GM18951 (cell line): ENCODE data around the gene PET100.

Experiments
- POLR2A ChIP-seq: IDR thresholded peaks from 4 replicates; pipeline ENCODE4 v1.6.1; 2011; ENCODE audit warnings: mild to moderate bottlenecking; ENCODE audit not compliant: insufficient read length, insufficient read depth; ENCODE audit errors: extremely low read depth
- in situ Hi-C: fragments of 300-500 bp; cut with MboI; formaldehyde crosslinking; loops from one replicate; pipeline ENCODE4 v1.12.0; 2022; ENCODE audit warnings: low sequenced_read_pairs, mixed read lengths, inconsistent platforms; ENCODE audit not compliant: unreplicated experiment

PET100 gene

GRCh38 chr19:7642295-7643030, 12.9 kb downstream of the PET100 start:
- in situ Hi-C loops = loop anchor here (10.0 kb wide), 1 partner anchor 162 kb away; no protein-coding TSS in a partner anchor
- no peak for TF ChIP-seq POLR2A

GRCh38 chr19:7643031-7643415, 13.4 kb downstream of the PET100 start:
- in situ Hi-C loops = loop anchor here (10.0 kb wide), 1 partner anchor 162 kb away; no protein-coding TSS in a partner anchor
- no peak for TF ChIP-seq POLR2A

- in situ Hi-C loops = loop anchor here (10.0 kb wide), 1 partner anchor 161 kb away; no protein-coding TSS in a partner anchor
These were observed 14.3 kb downstream of the PET100 start for GRCh38 chr19:7643629-7644549.

GRCh38 chr19:7644550-7644877, 14.9 kb downstream of the PET100 start:
- TF ChIP-seq POLR2A = no peak
- in situ Hi-C loops = loop anchor here (10.0 kb wide), 1 partner anchor 160 kb away; no protein-coding TSS in a partner anchor

- in situ Hi-C loops = loop anchor here (10.0 kb wide), 1 partner anchor 160 kb away; no protein-coding TSS in a partner anchor
- TF ChIP-seq POLR2A = no peak
These were observed 15.6 kb downstream of the PET100 start for GRCh38 chr19:7645163-7645562.

GRCh38 chr19:7645656-7646425, 16.2 kb downstream of the PET100 start:
- in situ Hi-C loops = loop anchor here (10.0 kb wide), 1 partner anchor 159 kb away; no protein-coding TSS in a partner anchor
- TF ChIP-seq POLR2A = no peak

GRCh38 chr19:7646426-7646700, 16.8 kb downstream of the PET100 start:
- no peak for TF ChIP-seq POLR2A
- in situ Hi-C loops = loop anchor here (10.0 kb wide), 1 partner anchor 158 kb away; no protein-coding TSS in a partner anchor

GRCh38 chr19:7647156-7647555, 17.6 kb downstream of the PET100 start:
- in situ Hi-C loops = loop anchor here (10.0 kb wide), 1 partner anchor 158 kb away; no protein-coding TSS in a partner anchor
- no peak for TF ChIP-seq POLR2A

GRCh38 chr19:7648265-7649014, 18.8 kb downstream of the PET100 start:
- TF ChIP-seq POLR2A = no peak
- in situ Hi-C loops = loop anchor here (10.0 kb wide), 1 partner anchor 156 kb away; no protein-coding TSS in a partner anchor

GRCh38 chr19:7650148-7650547, 20.6 kb downstream of the PET100 start:
- in situ Hi-C loops = no loop called here
- TF ChIP-seq POLR2A = no peak

GRCh38 chr19:7652061-7652641, 22.6 kb downstream of the PET100 start:
- no peak for TF ChIP-seq POLR2A
- in situ Hi-C loops = no loop called here

- TF ChIP-seq POLR2A = no peak
- in situ Hi-C loops = no loop called here
These were observed 24.8 kb downstream of the PET100 start for GRCh38 chr19:7654401-7654800.

- in situ Hi-C loops = no loop called here
- TF ChIP-seq POLR2A = no peak
These were observed 26.0 kb downstream of the PET100 start for GRCh38 chr19:7655581-7655980.
